Measurements from ENCODE around the gene ITPA. TPM values are rescaled to one million over a fixed set of nuclear protein-coding genes. Genes with fewer than 3 reads are reported as not detected.

ITPA gene
- total RNA-seq: 25.1 and 34.5 TPM in 2 replicates

DNA sequence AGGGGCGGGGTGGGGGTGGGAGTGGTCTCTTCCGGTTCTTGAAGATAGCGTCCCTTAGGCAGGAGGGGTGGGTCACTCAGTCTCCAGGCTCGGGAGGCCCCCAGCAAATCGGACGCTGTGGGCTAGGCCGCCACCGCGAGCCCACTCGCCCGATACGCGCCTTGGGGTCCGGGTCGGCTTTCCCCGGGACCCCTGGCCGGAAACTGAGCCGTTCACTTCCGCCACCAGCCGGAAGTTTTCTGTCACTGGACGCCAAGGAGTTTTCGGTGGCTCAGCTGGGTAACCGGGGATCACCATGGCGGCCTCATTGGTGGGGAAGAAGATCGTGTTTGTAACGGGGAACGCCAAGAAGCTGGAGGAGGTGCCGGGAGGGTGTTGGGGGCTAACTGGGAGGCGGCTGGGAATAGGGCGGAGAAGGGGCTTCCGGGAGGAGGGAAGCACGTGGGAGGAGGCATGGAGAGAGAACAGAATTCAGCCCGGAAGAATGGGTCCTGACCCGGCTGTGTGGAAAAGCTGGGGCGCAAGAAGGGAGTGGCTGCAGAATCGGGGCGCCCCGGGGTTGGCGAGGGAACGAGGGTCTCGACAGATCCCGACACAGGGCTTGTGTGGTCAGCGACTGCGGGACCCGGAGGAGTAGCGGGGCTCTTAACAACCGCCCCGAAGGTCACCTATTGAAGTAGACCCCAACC is at the start of gene ITPA:
TSS of gene ITPA (plus strand) at position 242 of the 689 bp plus-strand sequence. CDS start at position 296, 54 bp downstream.

DNA sequence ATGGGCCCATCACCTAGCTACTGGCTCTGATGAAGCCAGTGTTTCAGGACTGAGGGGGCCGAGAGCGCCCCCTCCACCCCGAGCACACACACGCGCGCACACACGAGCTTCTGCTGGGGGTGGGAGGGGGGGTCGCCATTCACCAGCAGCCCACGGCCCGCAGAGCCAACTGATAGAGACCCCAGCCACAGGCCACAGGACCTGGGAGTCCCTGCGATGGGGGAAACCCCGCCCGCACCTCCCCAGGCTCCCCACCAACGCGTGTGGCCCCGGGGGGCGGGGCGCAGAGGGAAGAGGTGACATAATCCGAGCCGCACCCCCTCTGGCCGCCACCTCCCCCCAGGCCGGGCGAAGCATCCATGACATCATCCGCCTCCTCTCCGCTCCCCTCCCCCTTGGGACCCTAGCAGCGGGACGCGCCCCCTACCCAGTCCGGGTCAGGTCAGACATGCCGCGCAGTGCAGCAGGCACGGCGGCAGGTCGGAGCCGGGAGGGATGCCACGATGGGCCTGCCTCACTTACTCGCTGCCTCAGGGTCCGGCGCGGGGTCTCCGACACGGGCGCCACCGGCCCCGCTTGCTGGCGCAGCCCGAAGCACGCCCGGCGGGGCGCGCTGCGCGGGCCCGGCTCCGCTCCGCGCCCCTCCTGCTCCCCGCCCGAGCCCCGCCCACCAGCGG is 36.2 kb upstream of the ITPA start, which contains the start of gene LZTS3:
TSS of gene LZTS3 (minus strand) at position 617 of the 677 bp plus-strand sequence. CDS start 6,386 bp downstream, outside the sequence.

DNA sequence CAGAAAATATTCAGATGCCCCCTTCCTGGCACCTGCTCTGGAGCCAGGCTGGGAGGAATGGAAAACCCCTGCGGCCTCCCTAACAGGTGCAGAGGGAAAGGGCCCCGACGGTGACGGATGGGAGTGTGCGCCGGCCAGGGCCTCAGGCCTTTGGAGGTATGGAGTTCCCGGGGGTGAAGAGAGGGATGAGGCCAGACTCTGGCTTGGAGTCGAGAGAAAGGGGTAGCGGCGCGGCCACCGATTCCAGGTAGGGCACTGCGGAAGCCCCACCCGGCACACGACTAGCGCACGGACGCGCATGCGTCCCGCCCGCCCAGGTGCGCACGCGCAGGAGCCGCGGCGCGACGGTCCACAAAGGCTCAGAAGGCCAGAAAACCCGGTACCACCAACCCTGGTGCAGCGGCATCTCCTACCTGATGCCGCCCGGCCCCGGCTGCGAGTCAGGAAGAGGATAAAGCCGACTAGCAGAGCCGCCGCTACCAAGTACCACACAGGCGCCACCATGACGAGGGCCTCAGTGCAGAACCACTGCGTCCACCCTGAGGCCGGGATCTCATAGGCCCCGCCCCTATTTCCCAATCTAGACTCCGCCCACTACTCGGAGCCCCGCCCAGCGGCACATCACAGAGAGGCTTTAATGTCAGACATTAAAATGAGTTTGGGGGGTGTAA is 5.0 kb upstream of the ITPA start, which contains the start of gene DDRGK1:
TSS of gene DDRGK1 (minus strand) at position 559 of the 671 bp plus-strand sequence. CDS start at position 504, 55 bp downstream.

DNA sequence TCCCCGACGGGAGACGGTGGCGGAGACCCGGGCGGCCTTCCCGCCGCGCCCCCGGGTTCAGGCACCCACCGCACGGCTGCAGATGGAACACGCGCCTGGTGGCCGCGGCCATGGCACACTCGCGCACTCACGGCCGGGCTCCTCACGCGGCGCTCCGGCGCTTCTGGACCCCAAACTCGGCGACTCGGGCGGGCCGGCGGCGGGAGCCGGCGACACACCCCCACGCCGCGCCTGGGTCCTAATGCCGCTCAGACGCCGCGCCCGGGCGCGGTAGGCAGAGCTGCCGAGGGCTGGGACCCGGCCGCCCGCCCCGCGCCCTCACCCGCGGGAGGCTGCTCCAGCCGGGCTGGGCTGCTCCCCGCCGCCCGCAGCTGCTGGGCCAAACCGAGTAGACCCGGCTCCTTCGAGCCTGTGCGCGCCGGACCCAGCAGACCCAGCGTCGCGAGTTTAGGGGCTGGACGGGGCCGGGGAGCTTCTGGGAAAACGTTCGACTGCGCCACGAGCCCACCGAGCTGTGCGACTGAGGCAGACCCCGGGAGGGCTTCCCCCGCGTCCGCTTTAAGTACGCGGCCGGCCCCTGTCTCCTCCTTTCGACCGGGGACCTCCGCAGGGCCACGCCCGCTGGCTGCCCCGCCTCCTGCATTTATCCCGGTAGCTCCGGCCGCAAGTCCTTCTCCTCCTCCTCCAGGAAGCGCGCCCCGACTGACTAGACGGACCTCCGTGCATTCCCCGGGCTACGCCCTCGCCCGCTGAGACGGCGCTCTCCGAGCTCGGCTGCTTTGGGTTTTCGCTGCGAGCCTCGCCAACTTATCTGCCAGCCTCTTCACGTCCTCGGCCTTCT is 29.9 kb downstream of the ITPA start, which contains the start of gene SLC4A11:
TSS of gene SLC4A11 (minus strand) at position 165 of the 841 bp plus-strand sequence. CDS start at position 112, 53 bp downstream.

Other genes with a start within 250 kb of the ITPA start
- gene GNRH2, start 165.9 kb upstream of the ITPA start, total RNA-seq: 0.39 TPM in 1 of 2 replicates, not detected in the other
- 21.6 and 27.7 TPM in 2 replicates for gene MRPS26, start 163.4 kb upstream of the ITPA start, total RNA-seq
- not detected in 2 replicates for gene OXT, start 137.9 kb upstream of the ITPA start, total RNA-seq
- not detected in 2 replicates for gene AVP, start 124.8 kb upstream of the ITPA start, total RNA-seq
- 12.6 and 16.8 TPM in 2 replicates for gene FASTKD5, start 49.6 kb upstream of the ITPA start, total RNA-seq
- gene UBOX5, start 49.6 kb upstream of the ITPA start, total RNA-seq: 6.3 TPM in 2 replicates
- 6.1 and 6.7 TPM in 2 replicates for gene LZTS3, start 35.9 kb upstream of the ITPA start, total RNA-seq
- gene DDRGK1, start 4.8 kb upstream of the ITPA start, total RNA-seq: 16.1 and 17.3 TPM in 2 replicates
- 1.6 and 2.2 TPM in 2 replicates for gene SLC4A11, start 29.7 kb downstream of the ITPA start, total RNA-seq
- 14.1 and 15.9 TPM in 2 replicates for gene DNAAF9, start 198.2 kb downstream of the ITPA start, total RNA-seq

All from placental epithelial cell (primary cell).